Activated CD4-positive, alpha-beta T cell treated with anti-CD3 and anti-CD28 coated beads for 4 hours (primary cell): ENCODE results near the gene EXOG.

ENCODE experiments used
- DNase-seq, 2 donors: peaks; one replicate each; pipeline ENCODE4 v3.0.0-alpha.2; 2020

EXOG gene

DNA sequence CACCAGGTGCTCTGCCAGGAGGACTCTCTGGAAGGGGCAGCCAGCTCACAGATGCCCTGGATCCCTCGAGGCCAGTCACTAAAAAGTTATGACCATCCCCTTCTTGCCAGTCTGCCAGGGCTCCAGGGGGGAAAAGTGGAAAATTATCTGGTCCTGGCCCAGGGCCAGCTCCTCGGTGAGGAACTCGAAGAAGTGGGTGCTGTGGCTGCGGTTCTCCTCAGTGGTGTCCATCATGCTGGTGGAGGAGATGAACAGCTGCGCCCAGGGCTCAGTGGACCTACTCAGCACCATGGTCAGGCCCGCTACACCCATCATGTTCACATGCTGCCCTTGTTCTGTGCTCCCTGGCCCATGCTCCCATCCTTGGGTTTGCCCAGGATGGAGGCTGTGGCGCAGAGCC is 19.2 kb downstream of the EXOG start:
- DNase-seq: no peak

DNA sequence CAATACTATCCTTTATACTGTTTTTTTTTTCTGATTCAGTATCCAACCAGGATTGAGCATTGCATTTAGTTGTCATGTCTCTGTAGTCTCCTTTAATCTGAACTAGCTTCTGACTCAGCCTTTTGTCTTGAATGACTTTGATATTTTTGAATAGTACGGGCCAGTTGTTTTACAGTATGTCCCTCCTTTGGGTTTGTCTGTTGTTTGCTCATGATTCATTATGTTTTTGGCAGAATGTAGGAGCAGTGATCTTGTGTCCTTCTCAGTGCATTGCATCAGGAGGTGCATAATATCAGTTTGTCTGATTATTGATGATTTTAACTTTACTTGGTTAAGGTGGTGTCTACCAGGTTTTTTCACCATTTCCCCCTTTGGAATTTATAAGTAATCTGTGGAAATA is 20.5 kb downstream of the EXOG start:
- no peak for DNase-seq

GRCh38 chr3:38519000-38519399 is 22.9 kb downstream of the EXOG start:
- DNase-seq: no peak

GRCh38 chr3:38519651-38520050 is 23.5 kb downstream of the EXOG start:
- no peak for DNase-seq

DNA sequence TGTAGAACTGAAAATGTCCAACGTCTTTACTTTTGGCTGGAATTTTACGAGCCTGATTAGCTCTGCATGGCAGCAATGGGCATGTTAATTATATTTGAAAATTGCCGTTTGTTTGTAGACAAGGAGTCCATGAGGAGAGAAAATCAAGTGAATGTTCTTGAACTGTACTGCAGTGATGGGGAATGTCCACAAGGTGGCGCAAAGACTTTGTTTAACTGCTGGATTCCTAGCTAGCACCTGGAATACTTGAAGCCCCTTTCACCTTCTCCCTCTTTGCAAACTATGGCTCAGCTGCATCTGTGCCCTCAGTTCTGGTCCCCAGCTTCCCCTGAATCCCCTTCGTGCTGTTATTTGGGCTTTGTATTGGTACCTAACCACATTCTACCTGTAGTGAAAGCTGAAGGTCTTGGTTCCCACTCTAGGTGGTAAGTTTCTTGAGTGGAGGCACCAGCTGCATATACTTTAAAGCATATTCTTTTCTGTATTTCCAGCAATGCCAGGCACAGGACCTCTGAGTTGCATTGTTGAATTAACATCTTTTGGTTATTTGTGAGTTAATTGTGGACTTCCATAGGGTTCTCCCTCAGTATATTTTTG is 25.3 kb downstream of the EXOG start:
- peak; percentile 47 to 64 for DNase-seq

DNA sequence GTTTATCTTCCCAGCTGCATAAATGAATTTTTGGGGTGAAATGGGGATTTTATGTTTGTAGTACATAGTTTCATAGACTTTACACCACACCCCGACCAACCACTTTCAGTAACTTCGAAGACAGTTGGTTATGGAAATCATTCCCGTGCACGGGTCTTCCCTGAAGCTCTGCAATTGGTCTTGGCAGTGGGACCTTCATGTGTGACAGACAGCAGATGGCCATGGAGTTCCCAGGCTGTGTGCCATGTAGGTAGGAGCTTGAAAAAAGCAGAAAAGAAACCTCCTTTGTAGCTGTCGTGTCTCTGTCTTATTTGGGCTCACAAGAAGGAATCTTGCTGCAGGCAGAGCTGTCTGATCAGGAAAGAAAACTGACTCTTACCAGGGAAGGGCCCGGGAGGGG is 25.9 kb downstream of the EXOG start:
- no peak for DNase-seq

DNA sequence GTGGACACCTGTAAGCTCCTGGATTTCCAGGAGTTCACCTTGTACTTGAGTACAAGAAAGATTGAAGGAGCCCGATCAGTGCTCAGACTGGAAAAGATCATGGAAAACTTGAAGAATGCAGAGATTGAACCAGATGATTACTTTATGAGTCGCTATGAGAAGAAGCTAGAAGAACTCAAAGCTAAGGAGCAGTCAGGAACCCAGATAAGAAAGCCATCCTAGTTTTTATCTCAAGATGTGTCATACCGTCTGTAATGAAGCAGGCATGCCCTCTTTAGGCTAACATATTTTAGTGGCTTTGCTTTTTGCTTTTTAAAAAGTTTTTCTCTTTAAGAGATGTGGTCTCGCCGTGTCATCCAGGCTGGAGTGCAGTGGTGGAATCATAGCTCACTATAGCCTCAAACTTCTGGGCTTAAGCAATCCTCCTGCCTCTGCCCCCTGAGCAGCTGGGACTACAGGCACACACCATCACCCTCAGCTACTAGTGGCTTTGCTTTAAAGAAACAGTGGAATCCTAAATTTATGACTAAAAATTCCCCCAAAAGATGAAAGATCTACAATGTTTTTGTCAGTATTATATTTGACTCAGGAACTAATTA is 28.1 kb downstream of the EXOG start:
- no peak for DNase-seq

- no peak for DNase-seq
Measured at GRCh38 chr3:38526792-38527191, 30.7 kb downstream of the EXOG start.

GRCh38 chr3:38528457-38528856 is 32.3 kb downstream of the EXOG start:
- no peak for DNase-seq

- no peak for DNase-seq
Measured at GRCh38 chr3:38532529-38532928, 36.4 kb downstream of the EXOG start.

DNA sequence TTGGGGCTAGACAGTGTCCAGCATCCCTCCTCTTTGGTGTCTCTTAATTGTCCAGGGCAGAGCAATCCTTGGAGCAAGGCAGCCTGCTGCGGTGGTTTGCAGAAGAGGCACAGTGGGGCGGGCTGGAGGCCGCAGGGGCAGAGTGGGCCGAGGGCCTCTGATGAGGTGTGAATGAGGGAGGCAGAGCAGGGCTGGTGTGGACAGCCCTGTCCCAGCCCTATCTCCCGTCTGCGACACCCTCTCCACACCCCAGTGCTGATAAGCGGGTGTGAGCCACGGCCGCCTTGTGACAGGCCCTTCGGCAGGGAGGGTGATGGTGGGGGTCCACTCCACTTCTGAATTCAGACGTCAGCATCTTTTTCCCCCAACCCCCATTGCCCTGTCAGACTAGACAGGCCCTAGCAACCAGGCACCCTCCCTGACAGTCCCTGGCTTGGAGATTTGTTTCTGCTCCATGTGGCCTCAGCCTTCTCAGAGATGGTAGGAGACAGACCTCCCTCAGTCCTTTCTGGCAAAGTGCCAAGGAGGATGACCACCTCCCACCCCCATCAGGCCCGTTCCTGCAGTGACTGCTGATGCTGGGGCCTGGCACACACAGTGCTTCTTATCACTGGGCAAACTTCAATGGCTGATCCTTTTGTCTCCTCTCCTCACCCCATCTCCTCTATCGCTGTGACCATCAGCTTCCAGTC is 37.3 kb downstream of the EXOG start:
- DNase-seq: no peak

DNA sequence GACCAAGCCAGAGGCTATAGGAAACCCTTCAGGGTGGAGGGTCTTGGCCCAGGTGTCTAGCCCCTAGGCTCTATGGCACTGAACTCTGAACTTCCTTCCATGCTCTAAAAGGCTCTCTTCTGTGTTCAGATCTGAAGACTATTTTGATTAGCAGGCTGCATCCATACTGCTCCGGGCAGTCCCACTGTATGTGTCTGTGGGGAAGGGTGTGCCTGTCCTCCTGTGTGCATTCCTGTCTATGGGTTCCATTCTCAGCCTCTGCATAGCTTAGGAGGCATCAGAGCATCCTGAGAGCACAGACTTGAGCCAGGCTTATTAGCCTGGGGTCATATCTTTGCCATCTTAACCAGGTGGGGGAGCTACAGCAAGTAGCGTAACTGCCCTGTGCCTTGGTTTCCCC is 38.0 kb downstream of the EXOG start:
- no peak for DNase-seq

DNA sequence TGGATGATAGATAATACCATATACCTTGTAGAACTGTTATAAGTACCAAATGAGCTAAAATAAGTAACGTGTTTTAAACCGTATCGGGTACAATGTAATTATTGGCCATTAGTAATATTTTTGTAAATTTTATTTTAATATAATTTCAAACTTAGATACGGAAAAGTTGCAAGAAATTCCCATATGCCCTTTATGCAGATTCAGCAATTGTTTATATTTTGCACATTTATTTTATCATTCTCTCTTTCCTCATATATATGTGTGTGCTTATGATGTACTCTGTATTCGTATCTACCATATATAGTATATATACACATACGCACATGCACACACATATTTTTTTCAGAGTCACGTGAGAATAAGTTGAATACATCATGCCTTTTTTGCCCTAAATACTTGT is 38.5 kb downstream of the EXOG start:
- no peak for DNase-seq

- DNase-seq: no peak
Measured at GRCh38 chr3:38536671-38537070, 40.5 kb downstream of the EXOG start.

DNA sequence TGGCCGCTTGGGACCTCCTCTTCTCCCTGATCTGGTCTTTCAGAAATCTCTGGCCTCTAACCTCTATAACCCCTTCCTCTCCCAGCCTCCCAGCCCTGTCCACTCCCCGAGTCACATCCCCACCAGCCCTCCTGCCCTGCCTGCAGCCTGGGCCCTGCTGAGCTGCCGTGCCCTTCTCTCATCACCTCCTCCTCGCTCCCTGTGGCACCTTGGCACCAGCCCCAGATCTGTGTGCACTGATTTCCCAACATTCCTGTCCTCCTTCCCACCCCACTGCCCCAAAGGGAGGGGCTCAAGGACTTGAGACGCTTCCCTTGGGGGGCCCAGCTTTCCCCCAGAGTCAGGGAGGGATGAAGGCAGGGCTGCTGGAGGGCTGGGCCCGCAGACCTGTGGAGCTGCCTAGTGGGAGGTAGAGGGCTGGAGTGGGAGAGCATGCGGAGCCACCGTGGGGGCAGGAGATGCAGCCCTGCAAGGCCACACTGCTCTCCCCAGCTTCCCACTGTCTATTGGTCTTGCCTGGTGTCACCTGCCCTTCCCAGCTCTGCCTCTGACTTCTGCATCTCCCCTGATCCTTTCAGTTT is 42.7 kb downstream of the EXOG start:
- no peak for DNase-seq

DNA sequence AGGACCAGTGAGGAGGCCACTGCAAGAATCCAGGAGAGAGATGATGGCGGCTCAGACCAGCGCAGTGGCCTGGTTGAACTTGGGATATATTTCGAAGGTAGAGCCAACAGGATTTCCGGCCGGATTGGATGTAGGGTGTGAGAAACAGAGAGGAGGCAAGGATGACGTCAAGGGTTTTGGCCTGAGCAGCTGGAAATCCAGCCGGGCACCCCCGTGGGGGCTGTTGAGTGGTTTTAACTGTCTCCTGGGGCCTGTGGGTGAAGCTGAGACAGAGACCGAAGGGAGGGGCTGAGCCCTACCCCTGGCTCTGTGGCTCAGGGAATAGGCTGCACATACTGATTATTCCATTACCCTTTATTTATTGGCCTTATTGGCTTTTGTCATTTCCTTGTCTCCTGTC is 45.7 kb downstream of the EXOG start:
- no peak for DNase-seq

DNA sequence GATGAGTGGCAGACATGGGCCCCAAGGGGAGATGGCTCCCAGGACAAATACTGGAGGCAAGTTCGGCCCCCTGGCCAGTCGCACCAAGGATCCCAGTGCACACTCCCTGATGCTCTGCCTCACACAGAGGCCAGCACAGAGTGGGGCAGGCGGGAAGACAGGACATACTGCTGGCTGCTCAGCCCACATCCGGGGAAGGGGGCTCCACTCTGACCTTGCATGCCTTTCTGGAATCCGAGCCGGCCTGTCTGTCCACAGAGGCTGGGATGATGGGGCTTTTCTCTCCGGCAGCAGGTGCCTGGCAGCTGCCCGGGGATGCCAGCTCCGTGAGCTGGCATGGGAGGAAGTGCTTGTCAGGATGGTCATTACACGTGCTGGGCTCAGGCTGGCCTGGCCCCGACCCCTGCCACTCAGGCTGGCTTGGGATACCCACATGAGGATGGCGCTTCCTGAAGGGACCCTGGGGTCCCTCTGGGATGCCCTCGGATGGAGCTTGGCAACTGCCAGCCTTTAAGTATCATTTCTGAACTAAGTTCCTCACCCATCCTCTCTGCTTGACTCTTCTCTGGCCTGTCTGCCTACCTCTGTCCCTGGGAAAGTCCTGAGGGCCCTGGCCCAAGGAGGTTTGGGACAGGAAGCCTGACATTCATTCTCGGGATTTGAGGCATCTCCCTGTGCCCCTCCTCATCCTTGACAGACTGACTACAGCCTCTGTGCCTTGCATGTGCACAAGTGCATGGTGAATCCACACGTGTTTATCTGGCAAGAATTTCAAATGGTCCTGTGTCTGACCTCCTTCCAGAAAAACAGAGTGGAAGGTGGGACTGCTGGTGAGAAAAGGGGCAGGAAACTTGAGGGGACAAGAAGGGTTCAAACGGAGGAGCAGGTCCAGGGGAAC is 46.5 kb downstream of the EXOG start:
- DNase-seq: no peak

- DNase-seq: no peak
Measured at GRCh38 chr3:38543586-38543985, 47.4 kb downstream of the EXOG start.

DNA sequence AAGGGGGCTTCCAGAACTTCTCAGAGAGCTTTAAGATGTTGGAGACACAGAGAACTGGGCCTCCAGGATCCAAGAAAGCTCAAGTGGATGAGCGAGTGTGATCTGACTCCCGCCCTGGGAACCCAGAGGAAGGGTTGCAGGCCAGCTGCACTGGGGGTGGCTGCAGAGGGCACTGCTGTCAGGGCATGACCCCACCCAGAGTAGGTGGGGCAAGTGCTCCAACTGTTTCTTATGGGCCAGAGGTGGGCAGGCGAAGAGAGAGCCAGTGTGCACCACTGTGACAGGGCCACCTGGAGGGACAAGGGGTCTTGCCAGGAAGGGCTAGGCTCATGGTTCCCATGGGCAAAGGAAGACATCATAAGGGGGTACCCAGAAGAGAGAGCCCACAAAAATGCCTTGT is 48.8 kb downstream of the EXOG start:
- DNase-seq: no peak

DNA sequence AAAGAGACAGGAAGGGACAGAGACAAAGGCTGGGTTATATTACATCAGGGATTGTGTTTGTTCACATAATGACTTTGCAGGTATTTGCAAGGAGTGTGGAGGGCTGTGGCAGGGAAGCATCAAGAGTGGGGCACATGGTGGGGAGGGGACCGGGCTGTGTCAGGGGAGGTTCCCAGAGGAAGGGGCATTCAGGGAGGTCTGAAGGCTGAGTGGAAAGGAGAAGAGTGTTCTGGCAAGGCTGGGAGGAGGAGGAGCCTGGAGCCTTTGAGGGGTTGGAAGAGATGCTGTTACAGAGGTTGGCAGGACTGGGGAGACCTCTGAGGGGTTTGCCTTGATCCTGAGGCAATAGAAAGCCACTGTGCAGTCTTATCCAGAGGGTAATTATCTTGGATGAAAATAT is 49.4 kb downstream of the EXOG start:
- no peak for DNase-seq

- DNase-seq: no peak
Measured at GRCh38 chr3:38545983-38546382, 49.8 kb downstream of the EXOG start.

DNA sequence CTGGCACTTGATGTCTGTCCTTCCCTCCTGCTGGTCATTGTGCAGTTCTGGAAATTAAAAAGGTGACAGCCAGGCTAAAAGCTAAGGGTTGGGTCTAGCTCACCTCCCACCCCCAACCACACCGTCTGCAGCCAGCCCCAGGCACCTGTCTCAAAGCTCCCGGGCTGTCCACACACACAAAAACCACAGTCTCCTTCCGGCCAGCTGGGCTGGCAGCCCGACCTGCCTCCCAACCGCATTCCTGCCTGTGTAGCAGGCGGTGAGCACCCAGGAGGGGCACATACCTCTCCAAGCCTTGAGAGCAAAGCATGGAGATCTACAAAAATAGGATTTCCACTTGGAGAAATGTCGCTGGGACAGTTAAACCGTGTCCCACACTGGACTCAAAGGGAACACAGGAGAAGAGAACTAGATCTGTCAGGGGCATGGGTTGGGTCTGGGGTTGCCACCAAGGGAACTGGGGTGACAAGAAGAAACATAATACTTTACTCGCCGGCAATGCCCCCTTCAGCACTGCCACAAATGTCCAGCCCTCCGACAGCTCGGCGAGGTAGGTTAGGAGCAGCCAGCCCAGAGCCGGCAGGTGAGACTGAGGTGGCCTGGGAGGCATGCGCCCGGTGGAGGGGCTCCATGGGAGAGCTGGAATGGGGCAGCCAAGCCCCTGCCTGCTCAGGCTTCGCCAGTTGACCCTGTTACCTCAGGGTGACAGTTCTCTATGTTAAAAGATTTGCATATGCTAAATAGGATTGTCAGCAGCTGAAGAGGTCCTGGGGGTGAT is 52.2 kb downstream of the EXOG start:
- DNase-seq: no peak
